ENCODE results near the gene STAT1.

- TF ChIP-seq, protein P1, sequence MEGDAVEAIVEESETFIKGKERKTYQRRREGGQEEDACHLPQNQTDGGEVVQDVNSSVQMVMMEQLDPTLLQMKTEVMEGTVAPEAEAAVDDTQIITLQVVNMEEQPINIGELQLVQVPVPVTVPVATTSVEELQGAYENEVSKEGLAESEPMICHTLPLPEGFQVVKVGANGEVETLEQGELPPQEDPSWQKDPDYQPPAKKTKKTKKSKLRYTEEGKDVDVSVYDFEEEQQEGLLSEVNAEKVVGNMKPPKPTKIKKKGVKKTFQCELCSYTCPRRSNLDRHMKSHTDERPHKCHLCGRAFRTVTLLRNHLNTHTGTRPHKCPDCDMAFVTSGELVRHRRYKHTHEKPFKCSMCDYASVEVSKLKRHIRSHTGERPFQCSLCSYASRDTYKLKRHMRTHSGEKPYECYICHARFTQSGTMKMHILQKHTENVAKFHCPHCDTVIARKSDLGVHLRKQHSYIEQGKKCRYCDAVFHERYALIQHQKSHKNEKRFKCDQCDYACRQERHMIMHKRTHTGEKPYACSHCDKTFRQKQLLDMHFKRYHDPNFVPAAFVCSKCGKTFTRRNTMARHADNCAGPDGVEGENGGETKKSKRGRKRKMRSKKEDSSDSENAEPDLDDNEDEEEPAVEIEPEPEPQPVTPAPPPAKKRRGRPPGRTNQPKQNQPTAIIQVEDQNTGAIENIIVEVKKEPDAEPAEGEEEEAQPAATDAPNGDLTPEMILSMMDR (conservative IDR thresholded peaks at IDR 0.05): no peak
- no peak for TF ChIP-seq ZFX (IDR thresholded peaks at IDR 0.05)
These were observed 86.7 kb downstream of the STAT1 start for GRCh38 chr2:190927301-190927700.

Measured in C4-2B (cell line).